ENCODE data around the gene SYT2. TPM values are rescaled to one million over a fixed set of nuclear protein-coding genes. Genes with fewer than 3 reads are reported as not detected.

Gene SYT2
- total and polyA plus RNA-seq, 2 donors (not counting 1 experiment from before 2014, with no cell fraction given): 0.03 TPM; not detected in 1

- Histone ChIP-seq H3K27ac (ENCODE audit: insufficient read depth, low read length) (no peak overlapping the region), H4K20me1 (ENCODE audit: control insufficient read depth, extremely low read depth, insufficient read depth, low read length) (no peaks in the 10 kb centered on the region), H3K4me1 (ENCODE audit: control insufficient read depth, extremely low read depth, insufficient read depth, low read length) (no peaks in the 10 kb centered on the region), H3K9me3 (ENCODE audit: control insufficient read depth, insufficient read depth, low read depth, low read length) (no peaks in the 10 kb centered on the region), H3K4me3 (replicated peaks in 1 of 4; ENCODE audit: control extremely low read depth in 1 of 4, insufficient read depth in 1 of 4, low read depth in 3 of 4, low read length in 4 of 4) (no peak overlapping the region), H2AFZ (ENCODE audit: low read length) (no peak overlapping the region), H3K27me3 (ENCODE audit: control insufficient read depth, insufficient read depth, low read length) (peaks cover 25% of the 10 kb centered on the region), H3K9ac (ENCODE audit: insufficient read depth, low read length) (no peak overlapping the region), H3K4me2 (ENCODE audit: extremely low read depth, insufficient read depth, low read length) (no peak overlapping the region), H3K36me3 (ENCODE audit: control insufficient read depth, insufficient read depth, low read length) (no peaks in the 10 kb centered on the region), H3K79me2 (ENCODE audit: control insufficient read depth, insufficient read depth, low read length) (no peaks in the 10 kb centered on the region)
- TF ChIP-seq, protein P1, sequence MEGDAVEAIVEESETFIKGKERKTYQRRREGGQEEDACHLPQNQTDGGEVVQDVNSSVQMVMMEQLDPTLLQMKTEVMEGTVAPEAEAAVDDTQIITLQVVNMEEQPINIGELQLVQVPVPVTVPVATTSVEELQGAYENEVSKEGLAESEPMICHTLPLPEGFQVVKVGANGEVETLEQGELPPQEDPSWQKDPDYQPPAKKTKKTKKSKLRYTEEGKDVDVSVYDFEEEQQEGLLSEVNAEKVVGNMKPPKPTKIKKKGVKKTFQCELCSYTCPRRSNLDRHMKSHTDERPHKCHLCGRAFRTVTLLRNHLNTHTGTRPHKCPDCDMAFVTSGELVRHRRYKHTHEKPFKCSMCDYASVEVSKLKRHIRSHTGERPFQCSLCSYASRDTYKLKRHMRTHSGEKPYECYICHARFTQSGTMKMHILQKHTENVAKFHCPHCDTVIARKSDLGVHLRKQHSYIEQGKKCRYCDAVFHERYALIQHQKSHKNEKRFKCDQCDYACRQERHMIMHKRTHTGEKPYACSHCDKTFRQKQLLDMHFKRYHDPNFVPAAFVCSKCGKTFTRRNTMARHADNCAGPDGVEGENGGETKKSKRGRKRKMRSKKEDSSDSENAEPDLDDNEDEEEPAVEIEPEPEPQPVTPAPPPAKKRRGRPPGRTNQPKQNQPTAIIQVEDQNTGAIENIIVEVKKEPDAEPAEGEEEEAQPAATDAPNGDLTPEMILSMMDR (conservative IDR thresholded peaks at IDR 0.05 in 1 of 2, IDR thresholded peaks at IDR 0.05 in 1 of 2; ENCODE audit: low read depth in 1 of 2, low read length in 2 of 2): no peak
- TF ChIP-seq EZH2 (IDR thresholded peaks at IDR 0.05; ENCODE audit: low read length, missing control alignments): no peak
- no peak for DNase-seq (ENCODE audit: low read depth in 2 of 2)
These were observed 48.2 kb downstream of the SYT2 start for GRCh38 chr1:202662081-202662480.

DNA sequence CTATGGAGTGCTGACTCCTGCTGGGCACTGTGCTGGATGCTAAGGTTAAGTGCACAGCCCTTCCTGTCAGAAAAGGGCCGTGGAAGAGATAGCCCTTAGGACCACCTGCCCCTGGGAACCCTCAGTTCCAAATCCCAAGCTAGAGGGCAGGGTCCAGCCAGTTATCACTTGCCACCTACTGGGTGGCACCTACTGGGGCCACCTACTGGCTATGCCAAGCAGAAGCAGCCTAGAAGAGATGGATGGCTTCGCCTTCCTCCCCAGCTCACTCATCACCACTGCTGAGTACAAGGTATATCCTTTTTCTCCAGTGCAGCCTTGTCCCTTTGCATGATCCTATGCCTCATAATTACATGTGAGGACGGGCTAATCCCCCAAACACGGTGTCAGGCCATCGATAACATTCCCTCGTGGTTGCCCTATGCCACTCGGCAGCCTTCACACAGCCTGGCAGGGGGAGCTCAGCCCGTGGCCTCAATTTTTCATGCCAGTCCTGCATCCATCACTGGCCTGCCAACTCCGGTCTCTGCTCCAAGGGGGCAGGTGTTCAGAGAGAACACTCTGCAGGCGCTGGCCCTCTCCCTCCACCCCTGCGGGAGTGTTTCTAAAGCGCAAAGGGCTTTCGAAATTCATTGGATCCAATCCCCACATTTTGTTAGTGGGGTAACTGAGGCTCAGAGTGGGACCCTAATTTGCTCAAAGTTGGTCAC is 49.0 kb downstream of the SYT2 start:
- no peak overlapping the region for H3K4me2 ChIP-seq (ENCODE audit: extremely low read depth, insufficient read depth, low read length)
- H3K4me1 ChIP-seq (ENCODE audit: control insufficient read depth, extremely low read depth, insufficient read depth, low read length): no peaks in the 10 kb centered on the region
- no peaks in the 10 kb centered on the region for H3K9me3 ChIP-seq (ENCODE audit: control insufficient read depth, insufficient read depth, low read depth, low read length)
- no peaks in the 10 kb centered on the region for H3K36me3 ChIP-seq (ENCODE audit: control insufficient read depth, insufficient read depth, low read length)
- no peak for DNase-seq (ENCODE audit: low read depth in 2 of 2)
- H3K9ac ChIP-seq (ENCODE audit: insufficient read depth, low read length): no peak overlapping the region
- TF ChIP-seq, protein P1 (conservative IDR thresholded peaks at IDR 0.05 in 1 of 2, IDR thresholded peaks at IDR 0.05 in 1 of 2; ENCODE audit: low read depth in 1 of 2, low read length in 2 of 2): no peak
- TF ChIP-seq EZH2 (IDR thresholded peaks at IDR 0.05; ENCODE audit: low read length, missing control alignments): no peak
- H2AFZ ChIP-seq (ENCODE audit: low read length): no peak overlapping the region
- H3K4me3 ChIP-seq (replicated peaks in 1 of 4; ENCODE audit: control extremely low read depth in 1 of 4, insufficient read depth in 1 of 4, low read depth in 3 of 4, low read length in 4 of 4): no peak overlapping the region
- H4K20me1 ChIP-seq (ENCODE audit: control insufficient read depth, extremely low read depth, insufficient read depth, low read length): no peaks in the 10 kb centered on the region
- peaks cover 25% of the 10 kb centered on the region for H3K27me3 ChIP-seq (ENCODE audit: control insufficient read depth, insufficient read depth, low read length)
- H3K79me2 ChIP-seq (ENCODE audit: control insufficient read depth, insufficient read depth, low read length): no peaks in the 10 kb centered on the region
- no peak overlapping the region for H3K27ac ChIP-seq (ENCODE audit: insufficient read depth, low read length)

- Histone ChIP-seq H3K4me2 (ENCODE audit: extremely low read depth, insufficient read depth, low read length) (no peak overlapping the region), H3K36me3 (ENCODE audit: control insufficient read depth, insufficient read depth, low read length) (no peaks in the 10 kb centered on the region), H2AFZ (ENCODE audit: low read length) (no peak overlapping the region), H4K20me1 (ENCODE audit: control insufficient read depth, extremely low read depth, insufficient read depth, low read length) (no peaks in the 10 kb centered on the region), H3K9ac (ENCODE audit: insufficient read depth, low read length) (no peak overlapping the region), H3K4me3 (replicated peaks in 1 of 4; ENCODE audit: control extremely low read depth in 1 of 4, insufficient read depth in 1 of 4, low read depth in 3 of 4, low read length in 4 of 4) (no peak overlapping the region), H3K4me1 (ENCODE audit: control insufficient read depth, extremely low read depth, insufficient read depth, low read length) (no peaks in the 10 kb centered on the region), H3K27ac (ENCODE audit: insufficient read depth, low read length) (no peak overlapping the region), H3K27me3 (ENCODE audit: control insufficient read depth, insufficient read depth, low read length) (peaks cover 26% of the 10 kb centered on the region), H3K79me2 (ENCODE audit: control insufficient read depth, insufficient read depth, low read length) (no peaks in the 10 kb centered on the region), H3K9me3 (ENCODE audit: control insufficient read depth, insufficient read depth, low read depth, low read length) (no peaks in the 10 kb centered on the region)
- TF ChIP-seq EZH2 (IDR thresholded peaks at IDR 0.05; ENCODE audit: low read length, missing control alignments): no peak
- TF ChIP-seq, protein P1 (conservative IDR thresholded peaks at IDR 0.05 in 1 of 2, IDR thresholded peaks at IDR 0.05 in 1 of 2; ENCODE audit: low read depth in 1 of 2, low read length in 2 of 2): no peak
- DNase-seq (ENCODE audit: low read depth in 2 of 2): no peak
These were observed 50.3 kb downstream of the SYT2 start for GRCh38 chr1:202659974-202660373.
